ENCODE data around the gene LNX1.

DNA sequence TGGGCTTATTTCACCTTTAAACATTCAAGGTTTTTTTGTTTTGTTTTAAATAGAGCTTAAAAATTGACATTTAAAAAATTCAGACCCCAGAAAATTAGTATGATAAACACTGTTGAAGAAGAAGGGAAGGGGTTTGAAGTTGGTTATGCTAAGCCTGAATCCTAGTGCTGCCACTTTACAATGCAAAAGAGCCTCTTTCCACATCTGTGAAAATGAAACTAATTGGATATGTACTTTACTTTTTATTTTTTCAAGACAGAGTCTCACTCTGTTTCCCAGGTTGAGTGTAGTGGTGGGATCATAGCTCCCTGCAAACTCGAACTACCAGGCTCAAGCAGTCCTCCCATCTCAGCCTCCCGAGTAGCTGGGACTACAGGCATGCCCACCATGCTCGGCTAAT, 172.1 kb downstream of the LNX1 start:
- TF ChIP-seq RAD21 (IDR thresholded peaks at IDR 0.05; ENCODE audit: low read length) (no peak), POLR2AphosphoS5 (IDR thresholded peaks at IDR 0.05; ENCODE audit: low read depth, low read length) (no peak), CTCF (IDR thresholded peaks at IDR 0.05) (no peak), GABPA (IDR thresholded peaks at IDR 0.05; ENCODE audit: low read depth) (no peak), EZH2phosphoT487 (IDR thresholded peaks at IDR 0.05; ENCODE audit: borderline replicate concordance, low read depth) (no peak), ELF1 (IDR thresholded peaks at IDR 0.05) (no peak), SIN3A (IDR thresholded peaks at IDR 0.05; ENCODE audit: borderline replicate concordance, low read depth, low read length) (no peak), SMC3 (IDR thresholded peaks at IDR 0.05; ENCODE audit: low read depth, low read length) (no peak), USF2 (IDR thresholded peaks at IDR 0.05; ENCODE audit: borderline replicate concordance, low read depth, low read length) (no peak)
- TF ChIP-seq, protein P1, sequence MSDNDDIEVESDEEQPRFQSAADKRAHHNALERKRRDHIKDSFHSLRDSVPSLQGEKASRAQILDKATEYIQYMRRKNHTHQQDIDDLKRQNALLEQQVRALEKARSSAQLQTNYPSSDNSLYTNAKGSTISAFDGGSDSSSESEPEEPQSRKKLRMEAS (IDR thresholded peaks at IDR 0.05; ENCODE audit: low read depth), result no peak
- TF ChIP-seq, protein P2, sequence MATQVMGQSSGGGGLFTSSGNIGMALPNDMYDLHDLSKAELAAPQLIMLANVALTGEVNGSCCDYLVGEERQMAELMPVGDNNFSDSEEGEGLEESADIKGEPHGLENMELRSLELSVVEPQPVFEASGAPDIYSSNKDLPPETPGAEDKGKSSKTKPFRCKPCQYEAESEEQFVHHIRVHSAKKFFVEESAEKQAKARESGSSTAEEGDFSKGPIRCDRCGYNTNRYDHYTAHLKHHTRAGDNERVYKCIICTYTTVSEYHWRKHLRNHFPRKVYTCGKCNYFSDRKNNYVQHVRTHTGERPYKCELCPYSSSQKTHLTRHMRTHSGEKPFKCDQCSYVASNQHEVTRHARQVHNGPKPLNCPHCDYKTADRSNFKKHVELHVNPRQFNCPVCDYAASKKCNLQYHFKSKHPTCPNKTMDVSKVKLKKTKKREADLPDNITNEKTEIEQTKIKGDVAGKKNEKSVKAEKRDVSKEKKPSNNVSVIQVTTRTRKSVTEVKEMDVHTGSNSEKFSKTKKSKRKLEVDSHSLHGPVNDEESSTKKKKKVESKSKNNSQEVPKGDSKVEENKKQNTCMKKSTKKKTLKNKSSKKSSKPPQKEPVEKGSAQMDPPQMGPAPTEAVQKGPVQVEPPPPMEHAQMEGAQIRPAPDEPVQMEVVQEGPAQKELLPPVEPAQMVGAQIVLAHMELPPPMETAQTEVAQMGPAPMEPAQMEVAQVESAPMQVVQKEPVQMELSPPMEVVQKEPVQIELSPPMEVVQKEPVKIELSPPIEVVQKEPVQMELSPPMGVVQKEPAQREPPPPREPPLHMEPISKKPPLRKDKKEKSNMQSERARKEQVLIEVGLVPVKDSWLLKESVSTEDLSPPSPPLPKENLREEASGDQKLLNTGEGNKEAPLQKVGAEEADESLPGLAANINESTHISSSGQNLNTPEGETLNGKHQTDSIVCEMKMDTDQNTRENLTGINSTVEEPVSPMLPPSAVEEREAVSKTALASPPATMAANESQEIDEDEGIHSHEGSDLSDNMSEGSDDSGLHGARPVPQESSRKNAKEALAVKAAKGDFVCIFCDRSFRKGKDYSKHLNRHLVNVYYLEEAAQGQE (IDR thresholded peaks at IDR 0.05; ENCODE audit: low read depth, low read length), result no peak

Measured in SK-N-SH (cell line).